ENCODE data around the gene DFFA. TPM values are rescaled to one million over a fixed set of nuclear protein-coding genes. Genes with fewer than 3 reads are reported as not detected.

The DFFA gene, protein sequence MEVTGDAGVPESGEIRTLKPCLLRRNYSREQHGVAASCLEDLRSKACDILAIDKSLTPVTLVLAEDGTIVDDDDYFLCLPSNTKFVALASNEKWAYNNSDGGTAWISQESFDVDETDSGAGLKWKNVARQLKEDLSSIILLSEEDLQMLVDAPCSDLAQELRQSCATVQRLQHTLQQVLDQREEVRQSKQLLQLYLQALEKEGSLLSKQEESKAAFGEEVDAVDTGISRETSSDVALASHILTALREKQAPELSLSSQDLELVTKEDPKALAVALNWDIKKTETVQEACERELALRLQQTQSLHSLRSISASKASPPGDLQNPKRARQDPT
- 10 to 100 TPM; 21.5 to 24.4 TPM for total RNA-seq
- long read RNA-seq, donor 1, full-length matches to known transcripts, result 13 of 17 reads
- long read RNA-seq, donor 1, partial matches to known transcripts, result 0 of 17 reads
- long read RNA-seq, donor 1, other reads (novel, unspliced or antisense), result 4 of 17 reads
- long read RNA-seq, donor 2, full-length matches to known transcripts, result 156 of 171 reads
- long read RNA-seq, donor 2, partial matches to known transcripts, result 5 of 171 reads
- long read RNA-seq, donor 2, other reads (novel, unspliced or antisense), result 10 of 171 reads

GRCh38 chr1:10472220-10473144, at the start of gene DFFA:
Gene DFFA (minus strand): TSS chr1:10472529. CDS start chr1:10472458, 71 bp downstream.
- intact Hi-C loops (cut with DNase I), result loop anchor here in 1 of 2 donors (1.0 kb wide), 1 partner anchor 28 kb away; no protein-coding TSS in a partner anchor

GRCh38 chr1:10521537-10522157, 49.3 kb upstream of the DFFA start:
- DNase-seq (ENCODE audit: low spot score), result no peak
- intact Hi-C loops (cut with DNase I), result no loop called here

More at GRCh38 chr1:10472220-10473144, at the start of gene DFFA:
- peak; percentile 97 for DNase-seq (ENCODE audit: low spot score)

- intact Hi-C loops (cut with DNase I), result no loop called here
- DNase-seq (ENCODE audit: low spot score), result no peak
Measured at GRCh38 chr1:10520952-10521351, 48.6 kb upstream of the DFFA start.

DNA sequence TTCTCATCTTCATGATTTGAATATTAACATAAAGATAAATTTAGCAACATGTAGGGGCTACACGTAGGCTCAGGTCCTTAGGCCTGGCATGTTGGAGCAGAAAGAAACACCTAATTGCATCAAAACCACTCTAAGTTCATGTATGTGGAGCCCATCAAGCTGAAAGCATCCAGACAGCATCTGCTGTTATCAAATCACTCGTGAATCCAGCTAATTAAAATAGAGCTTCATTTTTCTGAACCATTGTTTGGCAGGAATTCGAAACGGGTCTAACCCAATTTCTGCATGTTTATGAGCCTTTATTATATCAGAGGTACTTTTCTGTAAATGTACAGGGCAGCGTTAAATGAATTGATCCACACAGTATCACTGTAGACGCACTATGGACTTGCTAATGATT, 48.2 kb upstream of the DFFA start:
- intact Hi-C loops (cut with DNase I), result no loop called here
- no peak for DNase-seq (ENCODE audit: low spot score)

DNA sequence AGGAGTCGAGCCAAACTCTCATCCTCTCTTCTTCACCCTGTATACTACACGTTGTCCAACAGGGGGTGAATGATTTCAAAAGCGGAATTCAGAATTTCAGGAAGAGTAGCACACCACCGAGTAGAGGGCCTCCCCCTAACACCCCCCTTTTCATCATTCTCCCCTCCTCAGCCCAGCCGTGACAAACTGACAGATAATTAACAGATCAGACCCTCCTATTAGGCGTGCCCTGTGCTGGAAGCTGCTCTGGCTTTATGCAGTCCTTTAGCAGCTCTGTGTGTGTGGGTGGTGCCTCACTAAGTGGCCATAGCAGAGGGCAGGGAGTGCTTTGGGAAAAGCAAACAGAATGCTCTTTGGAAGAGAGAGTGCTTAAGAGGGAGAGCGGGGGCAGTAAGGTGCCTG, 46.7 kb upstream of the DFFA start:
- no peak for DNase-seq (ENCODE audit: low spot score)
- intact Hi-C loops (cut with DNase I), result loop anchor here (5.0 to 10.0 kb wide), 4 partner anchors 176 to 348 kb away; partner anchors contain the start of gene CASZ1 (in 1 of the 2)

DNA sequence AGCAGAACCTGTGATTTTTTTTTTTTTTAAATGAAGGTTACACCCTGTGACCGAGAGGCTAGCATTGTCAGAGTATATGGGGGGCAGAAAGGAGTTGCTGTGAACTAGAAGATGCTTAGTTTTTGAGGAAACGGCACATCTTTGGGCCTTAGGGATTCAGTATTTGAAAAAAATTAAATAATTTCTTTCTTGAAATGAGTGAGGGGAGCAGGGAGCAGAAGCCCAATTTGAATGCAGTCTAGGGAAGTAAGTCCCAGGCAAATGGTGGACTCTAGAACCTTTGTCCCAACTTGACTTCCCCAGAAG, 45.3 kb upstream of the DFFA start:
- intact Hi-C loops (cut with DNase I), result loop anchor here (5.0 to 10.0 kb wide), 4 partner anchors 177 to 350 kb away; partner anchors contain the start of gene CASZ1 (in 1 of the 2)
- no peak for DNase-seq (ENCODE audit: low spot score)

GRCh38 chr1:10516925-10517676, 44.8 kb upstream of the DFFA start:
- no peak for DNase-seq (ENCODE audit: low spot score)
- intact Hi-C loops (cut with DNase I), result loop anchor here (5.0 to 10.0 kb wide), 4 partner anchors 178 to 350 kb away; partner anchors contain the start of gene CASZ1 (in 1 of the 2)

GRCh38 chr1:10515976-10516750, 43.8 kb upstream of the DFFA start:
- intact Hi-C loops (cut with DNase I), result loop anchor here (5.0 to 10.0 kb wide), 4 partner anchors 179 to 351 kb away; partner anchors contain the start of gene CASZ1 (in 1 of the 2)
- no peak for DNase-seq (ENCODE audit: low spot score)

DNA sequence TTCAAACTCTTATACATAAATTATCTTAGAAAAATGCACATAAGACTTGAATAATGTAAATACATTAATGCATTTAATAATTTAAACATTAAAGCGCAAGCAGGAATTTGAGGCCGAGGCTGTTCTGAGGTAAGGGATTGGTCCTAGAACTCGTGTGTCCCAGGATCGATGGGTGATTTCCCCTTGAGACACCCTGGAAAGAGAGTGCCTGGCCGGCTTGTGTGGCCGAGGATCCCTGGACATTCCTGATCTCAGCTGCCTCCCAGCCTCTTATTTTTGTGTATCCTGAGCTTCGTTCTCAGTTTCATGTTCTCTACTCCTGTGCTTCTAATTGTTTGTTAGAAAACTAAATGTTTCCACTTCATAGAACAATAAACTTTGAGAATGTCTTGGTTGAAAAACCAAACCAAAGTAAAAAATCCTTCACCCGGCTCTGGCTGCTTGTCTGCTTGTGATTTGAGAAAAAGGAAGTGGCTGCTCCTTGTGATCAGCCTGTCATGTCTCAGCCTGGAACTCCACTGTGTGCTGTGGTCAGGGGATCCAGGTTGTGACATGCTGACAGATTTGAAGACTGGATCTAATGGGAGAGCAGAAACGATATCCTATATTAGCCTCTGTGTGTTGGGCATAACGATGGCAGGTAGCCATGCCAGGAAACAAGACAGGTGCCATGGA, 43.1 kb upstream of the DFFA start:
- no peak for DNase-seq (ENCODE audit: low spot score)
- intact Hi-C loops (cut with DNase I), result loop anchor here (5.0 to 10.0 kb wide), 4 partner anchors 179 to 352 kb away; partner anchors contain the start of gene CASZ1 (in 1 of the 2)

DNA sequence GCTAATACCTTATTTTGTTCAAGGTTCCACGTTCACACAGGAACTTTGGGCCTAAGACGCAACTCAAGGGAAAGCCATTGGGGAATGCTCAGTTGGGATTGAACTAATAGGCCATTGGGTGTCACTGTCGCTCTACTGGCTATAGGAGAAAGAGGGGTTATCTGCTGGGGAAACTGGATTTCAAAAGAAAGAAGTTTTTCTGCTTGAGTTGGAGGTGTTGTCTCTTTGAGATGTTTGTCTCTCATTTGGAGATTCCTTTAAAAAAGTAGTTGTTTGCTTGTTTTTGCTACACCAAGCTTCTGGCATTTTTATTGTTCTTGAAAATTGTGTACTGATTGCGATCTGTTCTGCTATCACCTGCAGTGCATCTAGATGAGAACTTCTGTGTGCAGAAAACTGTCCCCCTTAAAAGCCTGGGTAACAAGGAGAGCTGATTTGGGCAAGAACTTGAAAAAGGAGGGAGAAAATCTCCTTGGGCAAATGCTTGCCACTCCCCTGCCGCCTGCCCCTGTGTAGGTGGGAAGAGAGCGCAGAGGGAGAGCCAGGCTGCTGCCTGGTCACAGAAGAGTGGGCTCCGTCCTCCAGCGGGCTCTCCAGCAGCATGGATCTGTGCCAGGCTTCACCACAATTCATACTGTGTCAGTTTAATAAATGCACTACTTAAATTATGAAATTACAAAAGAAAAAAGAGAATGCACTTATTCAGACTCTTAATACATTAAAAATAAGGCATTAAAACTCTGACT, 42.3 kb upstream of the DFFA start:
- intact Hi-C loops (cut with DNase I), result loop anchor here (5.0 to 10.0 kb wide), 4 partner anchors 180 to 353 kb away; partner anchors contain the start of gene CASZ1 (in 1 of the 2)
- no peak for DNase-seq (ENCODE audit: low spot score)

GRCh38 chr1:10513199-10513598, 40.9 kb upstream of the DFFA start:
- intact Hi-C loops (cut with DNase I), result loop anchor here (10.0 kb wide), 3 partner anchors 182 to 282 kb away; partner anchors contain the start of gene CASZ1 (in 1 of the 2)
- no peak for DNase-seq (ENCODE audit: low spot score)

DNA sequence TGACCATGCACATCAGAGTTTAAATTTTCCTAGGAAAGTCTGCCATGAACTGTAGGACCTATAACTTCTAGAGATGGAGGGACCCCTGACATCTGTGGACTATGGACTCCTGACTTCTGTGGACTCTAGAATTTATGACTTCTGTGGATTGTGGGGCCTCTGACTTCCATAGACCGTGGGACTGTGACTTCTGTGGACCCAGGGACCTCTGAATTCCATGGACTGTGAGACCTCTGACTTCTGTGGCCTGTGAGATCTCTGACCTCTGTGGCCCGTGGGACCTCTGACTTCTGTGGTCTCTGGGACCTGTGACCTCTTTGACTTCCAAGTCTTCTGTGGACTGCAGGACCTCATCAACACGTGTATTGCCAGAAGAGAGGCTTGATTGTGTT, 39.2 kb upstream of the DFFA start:
- intact Hi-C loops (cut with DNase I), result loop anchor here (10.0 kb wide), 3 partner anchors 183 to 283 kb away; partner anchors contain the start of gene CASZ1 (in 1 of the 2)
- no peak for DNase-seq (ENCODE audit: low spot score)

- DNase-seq (ENCODE audit: low spot score), result no peak
Measured at GRCh38 chr1:10510520-10511493, 38.5 kb upstream of the DFFA start.

GRCh38 chr1:10509809-10510509, 37.6 kb upstream of the DFFA start:
- intact Hi-C loops (cut with DNase I), result loop anchor here (5.0 to 10.0 kb wide), 4 partner anchors 185 to 357 kb away; partner anchors contain the start of gene CASZ1 (in 1 of the 2)
- DNase-seq (ENCODE audit: low spot score), result no peak

More at GRCh38 chr1:10510520-10511493, 38.5 kb upstream of the DFFA start:
- intact Hi-C loops (cut with DNase I), result loop anchor here (10.0 kb wide), 3 partner anchors 184 to 284 kb away; partner anchors contain the start of gene CASZ1 (in 1 of the 2)

Data from posterior vena cava (tissue), 2 donors.